DND-41 (cell line): ENCODE results near the gene FBRSL1.

ENCODE experiments used
- EZH2 ChIP-seq: IDR thresholded peaks from 3 replicates; pipeline ENCODE4 v1.6.1; 2012; ENCODE audit warnings: borderline replicate concordance, low read depth, mild to moderate bottlenecking, moderate library complexity, low read length, inconsistent platforms; ENCODE audit not compliant: severe bottlenecking
- TF ChIP-seq, protein P1 (sequence below): IDR thresholded peaks from 2 replicates; pipeline ENCODE4 v1.5.1; 2012; ENCODE audit warnings: borderline replicate concordance, low read length, moderate library complexity, mild to moderate bottlenecking; ENCODE audit not compliant: poor library complexity, severe bottlenecking; ENCODE audit errors: extremely low read depth

DNA sequence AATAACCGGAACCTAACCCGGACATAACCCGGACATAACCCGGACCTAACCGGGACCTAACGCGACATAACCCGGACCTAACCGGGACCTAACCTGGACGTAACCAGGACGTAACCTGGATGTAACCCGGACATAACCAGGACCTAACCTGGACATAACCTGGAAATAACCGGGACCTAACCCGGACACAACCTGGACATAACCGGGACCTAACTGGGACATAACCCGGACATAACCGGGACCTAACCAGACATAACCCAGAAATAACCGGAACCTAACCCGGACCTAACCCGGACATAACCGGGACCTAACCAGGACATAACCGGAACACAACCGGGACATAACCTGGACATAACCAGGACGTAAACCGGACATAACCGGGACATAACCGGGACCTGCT lies 6.7 kb upstream of the FBRSL1 start:
- TF ChIP-seq, protein P1, sequence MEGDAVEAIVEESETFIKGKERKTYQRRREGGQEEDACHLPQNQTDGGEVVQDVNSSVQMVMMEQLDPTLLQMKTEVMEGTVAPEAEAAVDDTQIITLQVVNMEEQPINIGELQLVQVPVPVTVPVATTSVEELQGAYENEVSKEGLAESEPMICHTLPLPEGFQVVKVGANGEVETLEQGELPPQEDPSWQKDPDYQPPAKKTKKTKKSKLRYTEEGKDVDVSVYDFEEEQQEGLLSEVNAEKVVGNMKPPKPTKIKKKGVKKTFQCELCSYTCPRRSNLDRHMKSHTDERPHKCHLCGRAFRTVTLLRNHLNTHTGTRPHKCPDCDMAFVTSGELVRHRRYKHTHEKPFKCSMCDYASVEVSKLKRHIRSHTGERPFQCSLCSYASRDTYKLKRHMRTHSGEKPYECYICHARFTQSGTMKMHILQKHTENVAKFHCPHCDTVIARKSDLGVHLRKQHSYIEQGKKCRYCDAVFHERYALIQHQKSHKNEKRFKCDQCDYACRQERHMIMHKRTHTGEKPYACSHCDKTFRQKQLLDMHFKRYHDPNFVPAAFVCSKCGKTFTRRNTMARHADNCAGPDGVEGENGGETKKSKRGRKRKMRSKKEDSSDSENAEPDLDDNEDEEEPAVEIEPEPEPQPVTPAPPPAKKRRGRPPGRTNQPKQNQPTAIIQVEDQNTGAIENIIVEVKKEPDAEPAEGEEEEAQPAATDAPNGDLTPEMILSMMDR: no peak
- TF ChIP-seq EZH2: no peak
